NT2/D1 (cell line): ENCODE measurements around the gene DSCAML1.

Experiments used
- SUZ12 ChIP-seq: IDR thresholded peaks from 2 replicates; pipeline ENCODE4 v1.6.1; 2011; ENCODE audit not compliant: insufficient read length, insufficient read depth; ENCODE audit errors: extremely low read depth
- YY1 ChIP-seq: IDR thresholded peaks from 2 replicates; pipeline ENCODE4 v1.6.1; 2011; ENCODE audit not compliant: insufficient read length, insufficient read depth
- ZNF274 ChIP-seq: IDR thresholded peaks from 2 replicates; pipeline ENCODE4 v1.6.1; 2011; ENCODE audit warnings: mild to moderate bottlenecking, low read depth, low read length

DNA sequence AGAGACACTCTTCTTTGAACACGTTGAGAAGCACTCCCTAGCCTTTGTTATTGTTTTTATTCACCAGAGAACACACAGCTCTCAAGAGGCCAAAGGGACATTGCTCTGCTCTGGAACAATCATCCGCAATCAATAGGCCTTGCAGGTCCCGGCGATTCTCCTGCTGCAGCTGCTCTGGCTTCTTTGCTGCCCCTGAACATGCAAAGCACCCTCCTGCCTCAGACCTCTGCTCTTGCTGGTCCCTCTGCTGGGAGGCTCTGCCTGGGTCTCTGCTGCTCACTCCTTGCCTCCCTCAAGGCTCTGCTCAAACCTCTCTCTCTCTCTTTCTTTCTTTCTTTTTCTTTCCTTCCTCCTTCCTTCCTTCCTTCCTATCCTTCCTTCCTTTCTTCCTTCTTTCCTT lies 232.7 kb downstream of the DSCAML1 start:
- no peak for TF ChIP-seq YY1
- TF ChIP-seq ZNF274 = no peak
- no peak for TF ChIP-seq SUZ12
